H9 (cell line): ENCODE data around the gene TCFL5. TPM values are rescaled to one million over a fixed set of nuclear protein-coding genes. Genes with fewer than 3 reads are reported as not detected.

Experiments used
- DNase-seq: peaks from one replicate; pipeline ENCODE4 v3.0.0-alpha.2; 2017
- H2AFZ ChIP-seq: one replicate; pipeline ENCODE4 v1.6.1; 2013; ENCODE audit warnings: mild to moderate bottlenecking, low read length, control low read depth, moderate library complexity
- H2AK5ac ChIP-seq: 2 replicates; pipeline ENCODE4 v1.6.1; 2013; ENCODE audit warnings: low read length, control low read depth, mixed read lengths; ENCODE audit not compliant: insufficient read length
- H2BK120ac ChIP-seq: one replicate; pipeline ENCODE4 v1.6.1; 2013; ENCODE audit warnings: low read depth, mild to moderate bottlenecking, low read length, control low read depth, inconsistent platforms; ENCODE audit not compliant: poor library complexity, severe bottlenecking
- H2BK12ac ChIP-seq: 2 replicates; pipeline ENCODE4 v1.6.1; 2013; ENCODE audit warnings: low read length, control low read depth, mixed read lengths, low read depth; ENCODE audit not compliant: insufficient read length
- H2BK15ac ChIP-seq: 2 replicates; pipeline ENCODE4 v1.6.1; 2013; ENCODE audit warnings: low read depth, low read length, control low read depth
- H2BK20ac ChIP-seq: one replicate; pipeline ENCODE4 v1.6.1; 2013; ENCODE audit warnings: low read depth, mild to moderate bottlenecking, low read length, control low read depth, inconsistent platforms; ENCODE audit not compliant: poor library complexity, severe bottlenecking
- H2BK5ac ChIP-seq: 2 replicates; pipeline ENCODE4 v1.6.1; 2013; ENCODE audit warnings: low read length, control low read depth, mixed read lengths; ENCODE audit not compliant: insufficient read length
- H3K14ac ChIP-seq: 2 replicates; pipeline ENCODE4 v1.6.1; 2013; ENCODE audit warnings: low read length, control low read depth; ENCODE audit not compliant: insufficient read depth
- H3K18ac ChIP-seq: 2 replicates; pipeline ENCODE4 v1.6.1; 2013; ENCODE audit warnings: low read depth, mild to moderate bottlenecking, mixed read lengths, low read length, control low read depth; ENCODE audit not compliant: insufficient read length
- H3K23ac ChIP-seq: 2 replicates; pipeline ENCODE4 v1.6.1; 2013; ENCODE audit warnings: low read length, control low read depth, mixed read lengths, low read depth; ENCODE audit not compliant: insufficient read length
- H3K23me2 ChIP-seq: 2 replicates; pipeline ENCODE4 v1.6.1; 2013; ENCODE audit warnings: low read depth, mild to moderate bottlenecking, mixed read lengths, low read length, control low read depth; ENCODE audit not compliant: insufficient read length, poor library complexity, severe bottlenecking
- H3K27ac ChIP-seq: 2 replicates; pipeline ENCODE4 v1.5.1; 2013; ENCODE audit warnings: low read length, control low read depth, mixed read lengths, low read depth; ENCODE audit not compliant: insufficient read length
- H3K27me3 ChIP-seq: 2 replicates; pipeline ENCODE4 v1.6.1; 2013; ENCODE audit warnings: low read length, control low read depth, inconsistent platforms; ENCODE audit not compliant: insufficient read depth
- H3K4ac ChIP-seq: 2 replicates; pipeline ENCODE4 v1.6.1; 2013; ENCODE audit warnings: low read depth, mild to moderate bottlenecking, control low read depth, inconsistent platforms, low read length, moderate library complexity
- H3K4me1 ChIP-seq: 2 replicates; pipeline ENCODE4 v1.6.1; 2013; ENCODE audit warnings: low read length, control low read depth, inconsistent platforms; ENCODE audit not compliant: insufficient read depth
- H3K4me2 ChIP-seq: 2 replicates; pipeline ENCODE4 v1.6.1; 2013; ENCODE audit warnings: low read length, control low read depth, mixed read lengths; ENCODE audit not compliant: insufficient read length, insufficient read depth
- H3K56ac ChIP-seq: 2 replicates; pipeline ENCODE4 v1.6.1; 2013; ENCODE audit warnings: low read depth, mild to moderate bottlenecking, mixed read lengths, low read length, control low read depth; ENCODE audit not compliant: insufficient read length
- H3K79me1 ChIP-seq: 2 replicates; pipeline ENCODE4 v1.6.1; 2013; ENCODE audit warnings: low read depth, mild to moderate bottlenecking, moderate library complexity, low read length, control low read depth, inconsistent platforms; ENCODE audit not compliant: insufficient read depth, poor library complexity, severe bottlenecking
- H3K79me2 ChIP-seq: 2 replicates; pipeline ENCODE4 v1.6.1; 2013; ENCODE audit warnings: low read length, control low read depth, inconsistent platforms; ENCODE audit not compliant: insufficient read depth
- H3K9ac ChIP-seq: 2 replicates; pipeline ENCODE4 v1.6.1; 2013; ENCODE audit warnings: low read length, control low read depth, mixed read lengths; ENCODE audit not compliant: insufficient read length; ENCODE audit errors: extremely low read depth
- H3K9me3 ChIP-seq: one replicate; pipeline ENCODE4 v1.6.1; 2013; ENCODE audit warnings: low read depth, low read length, inconsistent platforms; ENCODE audit not compliant: control insufficient read depth
- H3T11ph ChIP-seq: one replicate; pipeline ENCODE4 v1.6.1; 2013; ENCODE audit warnings: mild to moderate bottlenecking, low read length, control low read depth, inconsistent platforms
- H4K20me1 ChIP-seq: one replicate; pipeline ENCODE4 v1.6.1; 2013; ENCODE audit not compliant: control insufficient read depth, insufficient read length, insufficient read depth
- H4K5ac ChIP-seq: 2 replicates; pipeline ENCODE4 v1.6.1; 2013; ENCODE audit warnings: low read depth, mild to moderate bottlenecking, mixed read lengths, low read length, control low read depth; ENCODE audit not compliant: insufficient read length
- H4K8ac ChIP-seq: replicated peaks from 2 replicates; pipeline ENCODE4 v1.6.1; 2013; ENCODE audit warnings: low read length, control low read depth, mixed read lengths, low read depth; ENCODE audit not compliant: insufficient read length
- H4K91ac ChIP-seq: 2 replicates; pipeline ENCODE4 v1.6.1; 2013; ENCODE audit warnings: low read depth, mild to moderate bottlenecking, moderate library complexity, mixed read lengths, low read length, control low read depth; ENCODE audit not compliant: insufficient read length
- H3K27ac Mint-ChIP-seq, 3 experiments: 2 replicates in 2 of 3; 3 replicates in 1 of 3; pipeline ENCODE4 v1.8.0; 2020 to 2021; ENCODE audit warnings: mixed read lengths in 3 of 3, mild to moderate bottlenecking in 1 of 3, moderate library complexity in 1 of 3
- H3K27me3 Mint-ChIP-seq: 2 replicates; pipeline ENCODE4 v1.8.0; 2021; ENCODE audit warnings: low read depth, mild to moderate bottlenecking, moderate library complexity, mixed read lengths
- H3K36me3 Mint-ChIP-seq, 3 experiments: 2 replicates in 2 of 3; 3 replicates in 1 of 3; pipeline ENCODE4 v1.8.0; 2020 to 2021; ENCODE audit warnings: low read depth in 3 of 3, mixed read lengths in 3 of 3; ENCODE audit not compliant: insufficient read depth in 1 of 3
- H3K4me1 Mint-ChIP-seq, 2 experiments: 2 replicates each; pipeline ENCODE4 v1.8.0; 2020; ENCODE audit warnings: mixed read lengths in 2 of 2
- H3K4me3 Mint-ChIP-seq, 2 experiments: 2 replicates in 1 of 2; 3 replicates in 1 of 2; pipeline ENCODE4 v1.8.0; 2020 to 2021; ENCODE audit warnings: mild to moderate bottlenecking in 2 of 2, mixed read lengths in 2 of 2, moderate library complexity in 1 of 2
- H3K9me3 Mint-ChIP-seq, 2 experiments: 2 replicates in 1 of 2; 3 replicates in 1 of 2; pipeline ENCODE4 v1.8.0; 2020; ENCODE audit warnings: mild to moderate bottlenecking in 2 of 2, mixed read lengths in 2 of 2, moderate library complexity in 1 of 2
- WGBS: extraction: QIAGEN DNeasy Blood & Tissue Kit; methylation state at CpG from one replicate; pipeline ENCODE4 v1.1.7; 2013; ENCODE audit warnings: missing lambda C conversion rate, low lambda C conversion rate, mixed read lengths; ENCODE audit not compliant: insufficient read length; ENCODE audit errors: extremely low coverage; 5-methylcytosine and 5-hydroxymethylcytosine counted together
- total RNA-seq: library from RNA; stranded (reverse); gene quantifications from 2 replicates; pipeline ENCODE4 v1.2.1, GENCODE V29; 2021
- TF ChIP-seq, protein P1 (sequence below): fragments of 200-600 bp; sonication (generic); conservative IDR thresholded peaks from 3 replicates; pipeline ENCODE4 v1.8.0; 2021; ENCODE audit warnings: antibody characterized with exemption, mild to moderate bottlenecking

The TCFL5 gene
- total RNA-seq, 1 experiment from 2014 or later = 16.4 TPM

- TF ChIP-seq, protein P1, sequence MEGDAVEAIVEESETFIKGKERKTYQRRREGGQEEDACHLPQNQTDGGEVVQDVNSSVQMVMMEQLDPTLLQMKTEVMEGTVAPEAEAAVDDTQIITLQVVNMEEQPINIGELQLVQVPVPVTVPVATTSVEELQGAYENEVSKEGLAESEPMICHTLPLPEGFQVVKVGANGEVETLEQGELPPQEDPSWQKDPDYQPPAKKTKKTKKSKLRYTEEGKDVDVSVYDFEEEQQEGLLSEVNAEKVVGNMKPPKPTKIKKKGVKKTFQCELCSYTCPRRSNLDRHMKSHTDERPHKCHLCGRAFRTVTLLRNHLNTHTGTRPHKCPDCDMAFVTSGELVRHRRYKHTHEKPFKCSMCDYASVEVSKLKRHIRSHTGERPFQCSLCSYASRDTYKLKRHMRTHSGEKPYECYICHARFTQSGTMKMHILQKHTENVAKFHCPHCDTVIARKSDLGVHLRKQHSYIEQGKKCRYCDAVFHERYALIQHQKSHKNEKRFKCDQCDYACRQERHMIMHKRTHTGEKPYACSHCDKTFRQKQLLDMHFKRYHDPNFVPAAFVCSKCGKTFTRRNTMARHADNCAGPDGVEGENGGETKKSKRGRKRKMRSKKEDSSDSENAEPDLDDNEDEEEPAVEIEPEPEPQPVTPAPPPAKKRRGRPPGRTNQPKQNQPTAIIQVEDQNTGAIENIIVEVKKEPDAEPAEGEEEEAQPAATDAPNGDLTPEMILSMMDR = no peak
- H3K14ac ChIP-seq = no peak overlapping the region
- Mint-ChIP-seq H3K9me3 (no peaks in the 10 kb centered on the region), H3K27me3 (no peaks in the 10 kb centered on the region), H3K4me1 (peaks cover 0 to 11% of the 10 kb centered on the region in 2 experiments; a peak in 2 of 4 replicates), H3K36me3 (peaks cover 24 to 60% (median 56%) of the 10 kb centered on the region in 3 experiments), H3K27ac (no peak overlapping the region; a peak in 1 of 7 replicates), H3K4me3 (no peak overlapping the region)
- no peak overlapping the region for H2BK15ac ChIP-seq
- H3K4me1 ChIP-seq = no peaks in the 10 kb centered on the region
- H3K79me1 ChIP-seq = no peaks in the 10 kb centered on the region
- no peak overlapping the region for H2BK20ac ChIP-seq
- no peak overlapping the region for H3K4me2 ChIP-seq
- no peaks in the 10 kb centered on the region for H3K79me2 ChIP-seq
- H3K4ac ChIP-seq = no peak overlapping the region
- no peak overlapping the region for H2BK12ac ChIP-seq
- no peak overlapping the region for H2AK5ac ChIP-seq
- no peak overlapping the region for H3K18ac ChIP-seq
- H4K91ac ChIP-seq = no peak overlapping the region
- no peak overlapping the region for H4K5ac ChIP-seq
- H3K9me3 ChIP-seq = no peaks in the 10 kb centered on the region
- H3K27ac ChIP-seq = no peak overlapping the region
- no CpG with 5 or more reads among the region's 8 CpGs for WGBS
- H2BK120ac ChIP-seq = no peak overlapping the region
- no peaks in the 10 kb centered on the region for H4K20me1 ChIP-seq
- H3T11ph ChIP-seq = no peak overlapping the region
- H3K27me3 ChIP-seq = no peaks in the 10 kb centered on the region
- no peaks in the 10 kb centered on the region for H3K23me2 ChIP-seq
- no peak overlapping the region for H2AFZ ChIP-seq
- H3K23ac ChIP-seq = no peak overlapping the region
- H2BK5ac ChIP-seq = no peak overlapping the region
- no peak for DNase-seq
- H3K9ac ChIP-seq = no peak overlapping the region
- no peak overlapping the region for H3K56ac ChIP-seq
- H4K8ac ChIP-seq = no peak overlapping the region
Observed at GRCh38 chr20:62852196-62852595, 9.4 kb downstream of the TCFL5 start.
